ENCODE results near the gene AUP1. TPM values are rescaled to one million over a fixed set of nuclear protein-coding genes. Genes with fewer than 3 reads are reported as not detected.
A peak's percentile ranks its signal among the peaks of the same experiment; 100 is the strongest.

Gene AUP1
- total RNA-seq, 1 donor from 2014 or later = 86.4 TPM

GRCh38 chr2:74512744-74513604, 16.5 kb downstream of the AUP1 start:
- TF ChIP-seq, protein P1, sequence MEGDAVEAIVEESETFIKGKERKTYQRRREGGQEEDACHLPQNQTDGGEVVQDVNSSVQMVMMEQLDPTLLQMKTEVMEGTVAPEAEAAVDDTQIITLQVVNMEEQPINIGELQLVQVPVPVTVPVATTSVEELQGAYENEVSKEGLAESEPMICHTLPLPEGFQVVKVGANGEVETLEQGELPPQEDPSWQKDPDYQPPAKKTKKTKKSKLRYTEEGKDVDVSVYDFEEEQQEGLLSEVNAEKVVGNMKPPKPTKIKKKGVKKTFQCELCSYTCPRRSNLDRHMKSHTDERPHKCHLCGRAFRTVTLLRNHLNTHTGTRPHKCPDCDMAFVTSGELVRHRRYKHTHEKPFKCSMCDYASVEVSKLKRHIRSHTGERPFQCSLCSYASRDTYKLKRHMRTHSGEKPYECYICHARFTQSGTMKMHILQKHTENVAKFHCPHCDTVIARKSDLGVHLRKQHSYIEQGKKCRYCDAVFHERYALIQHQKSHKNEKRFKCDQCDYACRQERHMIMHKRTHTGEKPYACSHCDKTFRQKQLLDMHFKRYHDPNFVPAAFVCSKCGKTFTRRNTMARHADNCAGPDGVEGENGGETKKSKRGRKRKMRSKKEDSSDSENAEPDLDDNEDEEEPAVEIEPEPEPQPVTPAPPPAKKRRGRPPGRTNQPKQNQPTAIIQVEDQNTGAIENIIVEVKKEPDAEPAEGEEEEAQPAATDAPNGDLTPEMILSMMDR (conservative IDR thresholded peaks at IDR 0.05; ENCODE audit: low read depth, low read length) = no peak
- no peak for DNase-seq (ENCODE audit: low read depth)
- H3K4me3 ChIP-seq (ENCODE audit: low read depth, low read length) = no peak overlapping the region

DNA sequence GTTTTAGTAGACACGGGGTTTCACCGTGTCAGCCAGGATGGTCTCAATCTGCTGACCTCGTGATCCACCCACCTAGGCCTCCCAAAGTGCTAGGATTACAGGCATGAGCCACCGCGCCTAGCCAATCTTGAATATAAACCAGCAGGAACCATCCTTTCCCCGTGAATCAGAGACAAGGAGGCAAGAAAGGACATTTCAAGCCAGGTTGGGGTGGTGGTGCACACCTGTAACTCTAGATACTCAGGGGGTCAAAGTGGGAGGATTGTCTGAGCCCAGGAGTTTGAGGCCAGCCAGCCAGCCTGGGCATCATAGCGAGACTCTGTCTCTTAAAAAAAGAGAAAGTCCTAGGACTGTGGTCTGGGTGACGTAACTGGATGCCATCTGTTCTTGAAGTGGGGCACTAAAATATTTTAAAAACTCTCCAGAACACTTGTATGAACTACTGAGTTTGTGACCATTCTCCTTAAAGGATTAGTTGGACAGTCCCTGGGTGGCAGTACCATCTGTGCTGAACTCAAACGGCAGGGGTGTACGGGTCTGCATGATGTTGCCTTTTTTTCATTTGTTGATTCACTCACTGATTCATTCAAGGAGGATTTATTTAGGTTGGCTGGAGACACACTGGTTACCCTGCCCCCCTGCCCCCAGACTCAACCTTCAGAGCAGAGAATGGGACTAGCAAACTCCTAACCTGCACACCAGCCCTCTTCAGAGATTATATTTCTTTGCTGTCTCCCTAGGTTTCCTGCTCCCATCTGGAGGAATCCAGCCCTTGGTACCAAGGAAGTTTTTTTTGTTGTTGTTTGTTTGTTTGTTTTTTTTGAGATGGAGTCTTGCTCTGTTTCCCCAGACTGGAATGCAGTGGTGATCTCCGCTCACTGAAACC, 18.2 kb downstream of the AUP1 start:
- DNase-seq (ENCODE audit: low read depth) = no peak
- TF ChIP-seq, protein P1 (conservative IDR thresholded peaks at IDR 0.05; ENCODE audit: low read depth, low read length) = no peak
- H3K4me3 ChIP-seq (ENCODE audit: low read depth, low read length) = no peak overlapping the region

DNA sequence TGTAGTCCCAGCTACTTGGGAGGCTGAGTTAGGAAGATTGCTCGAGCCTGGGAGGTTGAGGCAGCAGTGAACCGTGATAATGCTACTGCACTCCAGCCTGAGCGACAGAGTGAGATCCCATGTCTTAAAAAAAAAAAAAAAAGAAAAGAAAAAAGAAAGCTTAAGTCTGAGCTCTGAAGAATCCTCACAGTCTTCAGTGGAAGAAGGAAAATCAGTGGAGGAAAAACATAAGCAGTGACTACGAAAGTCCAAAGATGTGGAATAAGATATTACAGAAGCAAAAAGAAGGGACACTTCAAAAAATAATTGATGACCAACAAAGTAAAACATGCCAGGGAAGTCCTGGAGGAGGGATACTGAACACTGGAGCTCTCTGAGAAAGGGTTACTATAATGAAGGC, 19.2 kb downstream of the AUP1 start:
- TF ChIP-seq, protein P1 (conservative IDR thresholded peaks at IDR 0.05; ENCODE audit: low read depth, low read length) = no peak
- no peak overlapping the region for H3K4me3 ChIP-seq (ENCODE audit: low read depth, low read length)
- no peak for DNase-seq (ENCODE audit: low read depth)

- TF ChIP-seq, protein P1 (conservative IDR thresholded peaks at IDR 0.05; ENCODE audit: low read depth, low read length) = no peak
- peak overlapping the region; percentile 72 for H3K4me3 ChIP-seq (ENCODE audit: low read depth, low read length)
- no peak for DNase-seq (ENCODE audit: low read depth)
Observed at GRCh38 chr2:74507926-74508520, 21.5 kb downstream of the AUP1 start.

DNA sequence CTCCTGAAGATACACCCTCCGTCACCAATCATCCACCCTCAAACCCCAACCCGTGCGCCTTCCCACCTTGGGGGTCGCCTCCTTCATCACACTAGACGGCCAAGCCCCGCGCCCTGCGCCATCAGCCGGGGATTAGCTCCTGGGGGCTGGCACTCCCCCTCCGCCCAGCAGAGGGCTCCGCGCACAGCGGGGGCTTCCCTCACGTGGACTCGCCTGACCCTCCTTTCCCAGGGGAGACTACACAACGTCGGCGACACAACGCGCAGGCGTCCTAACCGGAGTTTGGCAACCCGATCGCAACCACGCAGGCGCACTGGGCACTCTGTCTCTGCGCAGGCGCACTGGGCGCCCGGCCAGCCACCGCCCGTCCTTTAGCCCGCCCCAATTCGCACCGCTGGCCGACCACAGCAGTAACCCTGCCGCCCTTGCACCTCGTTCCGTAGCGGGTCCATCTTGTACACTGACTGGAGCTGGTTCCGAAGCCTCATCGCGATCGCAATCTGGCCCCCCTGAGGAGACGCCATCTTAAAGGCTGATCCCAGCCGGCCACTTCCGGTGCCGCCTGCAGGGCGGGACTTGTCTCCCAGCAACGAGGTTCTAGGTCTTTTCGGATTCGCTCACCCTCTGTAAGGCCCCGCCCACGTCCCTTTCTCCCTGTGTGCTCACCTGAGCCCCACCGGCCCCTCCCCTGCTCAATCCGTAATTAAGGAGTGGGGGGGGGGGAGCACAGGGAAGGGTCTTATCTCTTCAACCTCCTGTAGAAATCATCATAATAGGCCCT, 22.2 kb downstream of the AUP1 start, which contains the start of gene PCGF1:
Gene PCGF1 (minus strand): TSS at position 551 of the 781 bp plus-strand sequence. CDS start 27 bp downstream, at position 524.
- TF ChIP-seq, protein P1 (conservative IDR thresholded peaks at IDR 0.05; ENCODE audit: low read depth, low read length) = peak; percentile 30
- H3K4me3 ChIP-seq (ENCODE audit: low read depth, low read length) = peak within 1 kb of the TSS; percentile 72

More for the DNA sequence above, 22.2 kb downstream of the AUP1 start, which contains the start of gene PCGF1:
- peak; percentile 79 for DNase-seq (ENCODE audit: low read depth)
